Endothelial cell of umbilical vein (primary cell): ENCODE data around the gene NDUFB10. TPM values are rescaled to one million over a fixed set of nuclear protein-coding genes. Genes with fewer than 3 reads are reported as not detected.

Experiments
- BruUV-seq: library from RNA; stranded (reverse); fragments of 400-500 nt; replicated peaks from 2 replicates; lab custom pipeline; 2021; lab: Mats Ljungman, UMichigan
- CTCF ChIA-PET: fragments of 300-600, 350-600 bp; sonication (Branson Sonifier 250); formaldehyde crosslinking; loops from one replicate; lab custom pipeline; 2021; ENCODE audit warnings: antibody characterized with exemption, inconsistent platforms; lab: Charles Lee
- POLR2A ChIA-PET: fragments of 300-600, 350-600 bp; sonication (Branson Sonifier 250); formaldehyde crosslinking; loops from one replicate; lab custom pipeline; 2021; ENCODE audit warnings: antibody characterized with exemption, inconsistent platforms; lab: Charles Lee
- DNase-seq: peaks from one replicate; pipeline ENCODE4 v3.0.0-alpha.2; 2011; ENCODE audit warnings: low read depth, low spot score
- FAIRE-seq: peaks from 2 replicates; lab custom pipeline; 2011; peaks lifted over from hg19 to GRCh38; lab: Jason Lieb, UNC
- H2AFZ ChIP-seq: 2 replicates; pipeline ENCODE4 v1.6.0; 2012; ENCODE audit warnings: low read depth, low read length, control low read depth, inconsistent platforms
- H3K27ac ChIP-seq: 2 replicates; pipeline ENCODE4 v1.5.1; 2011; ENCODE audit warnings: low read depth, mild to moderate bottlenecking, control low read depth, low read length, moderate library complexity; ENCODE audit not compliant: insufficient read depth
- H3K27me3 ChIP-seq, 2 experiments: 2 replicates each; pipeline versions ENCODE4 v1.6.0 to v1.6.1; 2011; ENCODE audit warnings: low read length in 2 of 2, mixed read lengths in 1 of 2; ENCODE audit not compliant: control insufficient read depth in 2 of 2, insufficient read depth in 2 of 2
- H3K36me3 ChIP-seq, 2 experiments: 2 replicates in 1 of 2; 3 replicates in 1 of 2; pipeline ENCODE4 v1.5.1; 2011; ENCODE audit warnings: low read length in 2 of 2, mild to moderate bottlenecking in 1 of 2, moderate library complexity in 1 of 2; ENCODE audit not compliant: control insufficient read depth in 2 of 2, insufficient read depth in 2 of 2; ENCODE audit errors: extremely low read depth in 1 of 2
- H3K4me1 ChIP-seq: 3 replicates; pipeline ENCODE4 v1.5.1; 2011; ENCODE audit warnings: mild to moderate bottlenecking, low read length; ENCODE audit not compliant: control insufficient read depth, insufficient read depth; ENCODE audit errors: extremely low read depth
- H3K4me2 ChIP-seq: 2 replicates; pipeline ENCODE4 v1.6.1; 2011; ENCODE audit warnings: low read length, control low read depth, mixed read lengths; ENCODE audit not compliant: insufficient read depth
- H3K4me3 ChIP-seq, 3 experiments: fragments of 200-600 bp in 1 of 3; sonication (generic), shearing (Covaris generic) in 1 of 3; replicated peaks in 1 of 3; 2 replicates each; pipeline ENCODE4 v1.5.1; 2011 to 2016; ENCODE audit warnings: control low read depth in 3 of 3, low read length in 3 of 3, mild to moderate bottlenecking in 2 of 3, inconsistent platforms in 1 of 3, low read depth in 1 of 3, moderate library complexity in 1 of 3; ENCODE audit not compliant: insufficient read depth in 1 of 3
- H3K79me2 ChIP-seq: 2 replicates; pipeline ENCODE4 v1.6.0; 2012; ENCODE audit warnings: low read length, inconsistent platforms; ENCODE audit not compliant: control insufficient read depth, insufficient read depth
- H3K9ac ChIP-seq: replicated peaks from 2 replicates; pipeline ENCODE3; 2011; ENCODE audit warnings: low read length, control low read depth; ENCODE audit not compliant: insufficient read depth; ENCODE audit errors: extremely low read depth
- H3K9me1 ChIP-seq: replicated peaks from 3 replicates; pipeline ENCODE4 v1.6.0; 2011; ENCODE audit warnings: mild to moderate bottlenecking, low read length; ENCODE audit not compliant: control insufficient read depth, insufficient read depth; ENCODE audit errors: extremely low read depth
- H3K9me3 ChIP-seq: replicated peaks from 2 replicates; pipeline ENCODE4 v1.5.1; 2012; ENCODE audit warnings: low read length, inconsistent platforms; ENCODE audit not compliant: control insufficient read depth, insufficient read depth
- H4K20me1 ChIP-seq: replicated peaks from 2 replicates; pipeline ENCODE3; 2011; ENCODE audit warnings: mild to moderate bottlenecking, low read length; ENCODE audit not compliant: control insufficient read depth, insufficient read depth; ENCODE audit errors: extremely low read depth
- EZH2 ChIP-seq: IDR thresholded peaks from 2 replicates; pipeline ENCODE4 v1.6.1; 2012; ENCODE audit warnings: borderline replicate concordance, low read depth, mild to moderate bottlenecking, moderate library complexity, low read length, inconsistent platforms; ENCODE audit not compliant: severe bottlenecking
- FOS ChIP-seq: IDR thresholded peaks from 2 replicates; pipeline ENCODE4 v1.6.1; 2011; ENCODE audit warnings: mild to moderate bottlenecking, low read length, moderate library complexity, borderline replicate concordance; ENCODE audit not compliant: insufficient read depth
- GATA2 ChIP-seq: IDR thresholded peaks from 2 replicates; pipeline ENCODE4 v1.7.0; 2011; ENCODE audit warnings: low read depth, mild to moderate bottlenecking, moderate library complexity, mixed read lengths, low read length; ENCODE audit not compliant: insufficient read length, insufficient read depth
- JUN ChIP-seq: IDR thresholded peaks from 2 replicates; pipeline ENCODE4 v1.6.1; 2011; ENCODE audit warnings: borderline replicate concordance, low read depth; ENCODE audit not compliant: insufficient read length, insufficient read depth
- MYC ChIP-seq: IDR thresholded peaks from one replicate; pipeline ENCODE4 v1.6.1; 2011; ENCODE audit warnings: mild to moderate bottlenecking, low read depth, low read length
- POLR2A ChIP-seq: IDR thresholded peaks from 2 replicates; pipeline ENCODE4 v1.6.1; 2012; ENCODE audit warnings: low read depth, mild to moderate bottlenecking, control low read depth, low read length
- POLR2AphosphoS5 ChIP-seq: IDR thresholded peaks from 2 replicates; pipeline ENCODE4 v1.6.1; 2012; ENCODE audit warnings: low read depth, mild to moderate bottlenecking, control low read depth, low read length, moderate library complexity; ENCODE audit not compliant: insufficient read depth
- dilution Hi-C: fragments of 300-500 bp; cut with MboI; formaldehyde crosslinking; loops from one replicate; pipeline ENCODE4 v1.15.0; 2019; ENCODE audit warnings: low sequenced_read_pairs; ENCODE audit not compliant: extremely low pct_ligation_motif_present
- intact Hi-C: fragments of 100-400 bp; cut with micrococcal nuclease; formaldehyde crosslinking; loops from one replicate; pipeline ENCODE4 v1.10.0; 2022
- polyA plus RNA-seq, 4 experiments: library from polyadenylated mRNA; depleted of rRNA in 3 of 4; stranded (reverse) in 3 of 4; unstranded in 1 of 4; fragments of >200 nt; gene quantifications; 2 replicates each; pipeline versions ENCODE4 v1.2.1 to v1.2.3, GENCODE V29; 2011 to 2012; ENCODE audit warnings: missing spikeins in 1 of 4
- total RNA-seq: library from RNA; stranded (reverse); gene quantifications from 2 replicates; pipeline ENCODE4 v1.2.3, GENCODE V29; 2021
- TF ChIP-seq, protein P1 (sequence below): IDR thresholded peaks from 2 replicates; pipeline ENCODE4 v1.6.1; 2011; ENCODE audit not compliant: insufficient read depth, insufficient read length
- TF ChIP-seq, protein P2 (sequence below), 2 donors: IDR thresholded peaks; 1 replicate in 1 of 2; 2 replicates in 1 of 2; pipeline ENCODE4 v1.5.1; 2011; ENCODE audit warnings: low read length in 2 of 2, mild to moderate bottlenecking in 2 of 2, moderate library complexity in 2 of 2, control low read depth in 1 of 2, inconsistent platforms in 1 of 2, low read depth in 1 of 2; ENCODE audit not compliant: insufficient read depth in 1 of 2; ENCODE audit errors: extremely low read depth in 1 of 2

NDUFB10 gene
- total and polyA plus RNA-seq, 2 donors (not counting 3 experiments of a cell fraction or from before 2014, with no cell fraction given): 124 to 167 TPM

DNA sequence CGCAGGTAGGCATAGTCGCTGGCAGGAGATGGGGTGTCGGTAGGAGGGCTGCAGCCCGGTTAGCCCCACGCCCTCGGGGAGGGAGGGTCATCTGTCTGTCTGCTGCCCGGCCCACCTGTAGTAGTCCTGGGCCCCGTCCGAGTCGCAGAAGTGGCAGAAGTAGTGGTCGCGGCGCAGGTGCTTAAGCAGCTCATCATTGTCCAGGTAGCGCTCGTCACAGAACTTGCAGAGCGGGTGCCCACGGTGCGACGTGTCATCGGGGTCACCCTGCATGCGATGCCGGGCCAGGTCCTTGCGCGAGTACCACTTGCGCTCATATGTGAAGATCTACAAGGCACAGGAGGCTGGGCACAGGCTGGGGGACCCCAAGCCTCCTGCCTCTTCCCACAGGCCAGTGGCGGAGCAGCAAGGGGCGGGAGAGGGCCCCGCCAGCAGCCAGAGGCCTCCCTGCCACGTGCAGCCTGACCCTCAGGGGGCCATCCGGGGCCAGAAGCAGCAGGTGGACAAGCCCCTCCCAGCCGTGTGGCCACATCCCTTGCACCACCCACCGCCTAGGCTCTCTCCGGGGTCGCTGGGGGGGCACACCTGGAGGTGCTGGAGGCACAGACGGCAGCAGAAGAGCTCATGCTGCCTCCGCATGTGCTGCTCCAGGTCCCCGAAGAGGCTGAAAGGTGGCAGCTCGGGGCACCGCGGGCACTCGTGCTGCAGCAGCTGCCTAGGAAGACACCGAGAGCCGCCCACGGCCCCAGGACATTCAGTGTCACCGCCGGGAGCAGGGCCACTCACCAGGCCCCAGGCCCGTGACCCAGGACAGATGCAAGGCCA, 43.3 kb downstream of the NDUFB10 start:
- intact Hi-C loops (no loop called here), dilution Hi-C loops (no loop called here)
- Histone ChIP-seq H3K9me3 (no peaks in the 10 kb centered on the region), H4K20me1 (no peaks in the 10 kb centered on the region), H3K27ac (no peak overlapping the region), H3K9ac (no peak overlapping the region), H2AFZ (no peak overlapping the region), H3K4me2 (no peak overlapping the region), H3K4me3 (no peak overlapping the region), H3K36me3 (peaks cover 0 to 50% of the 10 kb centered on the region in 2 experiments), H3K27me3 (no peaks in the 10 kb centered on the region), H3K9me1 (no peaks in the 10 kb centered on the region), H3K79me2 (peaks cover 50% of the 10 kb centered on the region), H3K4me1 (peaks cover 31% of the 10 kb centered on the region)
- no peak for FAIRE-seq
- ChIA-PET CTCF (interaction anchor here (0.6 to 4.0 kb wide), 7 partner anchors 10 to 153 kb away, joined by 3 to 85 read pairs (median 9); partner anchors contain the start of genes GFER and TRAF7), POLR2A (interaction anchor here (1.9 kb wide), 1 partner anchor 152 kb away, joined by 21 read pairs; the partner anchor contains the start of gene TRAF7)
- no peak for DNase-seq
- BruUV-seq: no TSS peak
- TF ChIP-seq POLR2A (no peak), MYC (no peak), POLR2AphosphoS5 (no peak), GATA2 (no peak), EZH2 (no peak), FOS (no peak), JUN (no peak)
- TF ChIP-seq, protein P1, sequence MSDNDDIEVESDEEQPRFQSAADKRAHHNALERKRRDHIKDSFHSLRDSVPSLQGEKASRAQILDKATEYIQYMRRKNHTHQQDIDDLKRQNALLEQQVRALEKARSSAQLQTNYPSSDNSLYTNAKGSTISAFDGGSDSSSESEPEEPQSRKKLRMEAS: no peak
- TF ChIP-seq, protein P2, sequence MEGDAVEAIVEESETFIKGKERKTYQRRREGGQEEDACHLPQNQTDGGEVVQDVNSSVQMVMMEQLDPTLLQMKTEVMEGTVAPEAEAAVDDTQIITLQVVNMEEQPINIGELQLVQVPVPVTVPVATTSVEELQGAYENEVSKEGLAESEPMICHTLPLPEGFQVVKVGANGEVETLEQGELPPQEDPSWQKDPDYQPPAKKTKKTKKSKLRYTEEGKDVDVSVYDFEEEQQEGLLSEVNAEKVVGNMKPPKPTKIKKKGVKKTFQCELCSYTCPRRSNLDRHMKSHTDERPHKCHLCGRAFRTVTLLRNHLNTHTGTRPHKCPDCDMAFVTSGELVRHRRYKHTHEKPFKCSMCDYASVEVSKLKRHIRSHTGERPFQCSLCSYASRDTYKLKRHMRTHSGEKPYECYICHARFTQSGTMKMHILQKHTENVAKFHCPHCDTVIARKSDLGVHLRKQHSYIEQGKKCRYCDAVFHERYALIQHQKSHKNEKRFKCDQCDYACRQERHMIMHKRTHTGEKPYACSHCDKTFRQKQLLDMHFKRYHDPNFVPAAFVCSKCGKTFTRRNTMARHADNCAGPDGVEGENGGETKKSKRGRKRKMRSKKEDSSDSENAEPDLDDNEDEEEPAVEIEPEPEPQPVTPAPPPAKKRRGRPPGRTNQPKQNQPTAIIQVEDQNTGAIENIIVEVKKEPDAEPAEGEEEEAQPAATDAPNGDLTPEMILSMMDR (IDR thresholded peaks at IDR 0.05; ENCODE audit: extremely low read depth in 1 of 2, insufficient read depth in 1 of 2, low read depth in 1 of 2, low read length in 2 of 2): no peak
